ENCODE data around the gene SLC22A4. TPM values are rescaled to one million over a fixed set of nuclear protein-coding genes. Genes with fewer than 3 reads are reported as not detected.

SLC22A4 gene
- total RNA-seq, 1 experiment from 2014 or later, result 1.5 TPM

- Histone ChIP-seq H3K27me3 (ENCODE audit: control insufficient read depth, insufficient read depth, low read length) (no peaks in the 10 kb centered on the region), H3K9me3 (ENCODE audit: control insufficient read depth, insufficient read depth, low read depth, low read length) (no peaks in the 10 kb centered on the region), H3K36me3 (ENCODE audit: control insufficient read depth, insufficient read depth, low read length) (no peaks in the 10 kb centered on the region), H3K27ac (ENCODE audit: low read length) (no peak overlapping the region), H3K4me1 (ENCODE audit: control insufficient read depth, insufficient read depth, low read length) (peaks cover 24% of the 10 kb centered on the region), H3K4me3 (ENCODE audit: low read depth in 2 of 2, low read length in 2 of 2) (no peak overlapping the region)
- TF ChIP-seq CTCF (IDR thresholded peaks at IDR 0.05) (no peak), TCF7L2 (IDR thresholded peaks at IDR 0.05; ENCODE audit: low read depth, low read length) (no peak), POLR2AphosphoS5 (IDR thresholded peaks at IDR 0.05; ENCODE audit: low read depth, low read length) (no peak)
- no TSS peak for BruUV-seq (replicated peaks)
- intact Hi-C loops (cut with micrococcal nuclease; ENCODE audit: unreplicated experiment) (no loop called here), in situ Hi-C loops (cut with HindIII; ENCODE audit: low pct_unique_long_range_greater_than_20kb, low sequenced_read_pairs) (no loop called here)
- no peak for ATAC-seq
- DNase-seq (ENCODE audit: low read depth, low spot score), result no peak
- CTCF ChIA-PET, result interaction anchor here (0.7 to 0.8 kb wide), 2 partner anchors 74 to 322 kb away, joined by 3 to 4 read pairs; partner anchors contain the start of gene SLC22A4
- POLR2A ChIA-PET, result no interaction called here
Measured at GRCh38 chr5:132368186-132368585, 74.0 kb downstream of the SLC22A4 start.

- ChIA-PET POLR2A (no interaction called here), CTCF (interaction anchor here (0.7 to 0.8 kb wide), 2 partner anchors 75 to 133 kb away, joined by 3 to 7 read pairs; partner anchors contain the start of gene SLC22A4)
- no peaks in the 10 kb centered on the region for H3K9me3 ChIP-seq (ENCODE audit: control insufficient read depth, insufficient read depth, low read depth, low read length)
- intact Hi-C loops (cut with micrococcal nuclease; ENCODE audit: unreplicated experiment) (no loop called here), in situ Hi-C loops (cut with HindIII; ENCODE audit: low pct_unique_long_range_greater_than_20kb, low sequenced_read_pairs) (no loop called here)
- no peaks in the 10 kb centered on the region for H3K27me3 ChIP-seq (ENCODE audit: control insufficient read depth, insufficient read depth, low read length)
- H3K27ac ChIP-seq (ENCODE audit: low read length), result peak overlapping the region; percentile 82
- TF ChIP-seq SIN3A (IDR thresholded peaks at IDR 0.05; ENCODE audit: borderline replicate concordance, insufficient read depth, low read depth, low read length) (no peak), POLR2AphosphoS5 (IDR thresholded peaks at IDR 0.05; ENCODE audit: low read depth, low read length) (no peak), CTCF (IDR thresholded peaks at IDR 0.05) (no peak), TCF7L2 (IDR thresholded peaks at IDR 0.05; ENCODE audit: low read depth, low read length) (no peak), REST (IDR thresholded peaks at IDR 0.05; ENCODE audit: insufficient read depth in 1 of 2, low read depth in 2 of 2, low read length in 1 of 2) (no peak)
- no TSS peak for BruUV-seq (replicated peaks)
- peaks cover 24% of the 10 kb centered on the region for H3K4me1 ChIP-seq (ENCODE audit: control insufficient read depth, insufficient read depth, low read length)
- no peaks in the 10 kb centered on the region for H3K36me3 ChIP-seq (ENCODE audit: control insufficient read depth, insufficient read depth, low read length)
- ATAC-seq (peak; percentile 52; the same call in 1 of the 2 replicates), DNase-seq (ENCODE audit: low read depth, low spot score) (no peak)
- peak overlapping the region; percentile 66 to 79 for H3K4me3 ChIP-seq (ENCODE audit: low read depth in 2 of 2, low read length in 2 of 2)
Measured at GRCh38 chr5:132369007-132369473, 74.8 kb downstream of the SLC22A4 start.

Measured in Panc1 (cell line).